T-helper 17 cell (primary cell): ENCODE measurements around the gene ALDH3B2. TPM values are rescaled to one million over a fixed set of nuclear protein-coding genes. Genes with fewer than 3 reads are reported as not detected.
"Not testable (repeated sequence)": the region's sequence is repeated elsewhere in the genome, so short reads cannot be mapped to it uniquely, and the experiment has no call there.

Experiments
- ATAC-seq: fragments of 150-1000 bp; cut with Tn5 transposase; 2 replicates; pipeline ENCODE4 v1.10.0; 2021; ENCODE audit warnings: mild to moderate bottlenecking, moderate library complexity
- DNase-seq, 3 donors: peaks; one replicate each; pipeline versions ENCODE4 v3.0.0 to v3.0.0-alpha.2; 2020 to 2021
- H3K9me3 ChIP-seq: one replicate; pipeline ENCODE4 v1.7.0; 2013; ENCODE audit warnings: low read length, mild to moderate bottlenecking; ENCODE audit not compliant: control insufficient read depth, poor library complexity, severe bottlenecking
- H3K27ac Mint-ChIP-seq: one replicate; pipeline ENCODE4 v1.8.0; 2022; ENCODE audit warnings: mild to moderate bottlenecking, moderate library complexity, mixed read lengths
- H3K27me3 Mint-ChIP-seq: one replicate; pipeline ENCODE4 v1.8.0; 2022; ENCODE audit warnings: mixed read lengths
- H3K36me3 Mint-ChIP-seq: one replicate; pipeline ENCODE4 v1.8.0; 2022; ENCODE audit warnings: low read depth, mixed read lengths
- H3K4me1 Mint-ChIP-seq: one replicate; pipeline ENCODE4 v1.8.0; 2022; ENCODE audit warnings: mild to moderate bottlenecking, mixed read lengths
- H3K4me3 Mint-ChIP-seq: one replicate; pipeline ENCODE4 v1.8.0; 2022; ENCODE audit warnings: mild to moderate bottlenecking, moderate library complexity, mixed read lengths
- total RNA-seq, 4 donors: library from RNA in 2 of 4; stranded (reverse) in 2 of 4; gene quantifications; one replicate each; pipeline ENCODE4 v1.2.3 and lab custom pipeline; 2022 to 2026

Gene ALDH3B2
- total RNA-seq, 2 donors from 2014 or later, result not detected

GRCh38 chr11:67639438-67639859 is 35.0 kb downstream of the ALDH3B2 start, which contains the start of gene TBX10:
Gene TBX10 (minus strand): TSS chr11:67639763. CDS start chr11:67639472, 291 bp downstream.
- H3K4me3 Mint-ChIP-seq, result no peak within 1 kb of the TSS
- no peak for DNase-seq
- no peaks in the 10 kb centered on the region for H3K9me3 ChIP-seq
- H3K4me1 Mint-ChIP-seq, result peaks cover 7% of the 10 kb centered on the region
- no peaks in the 10 kb centered on the region for H3K36me3 Mint-ChIP-seq
- no peak for ATAC-seq
- H3K27me3 Mint-ChIP-seq, result peaks cover 5% of the 10 kb centered on the region
- no peak within 1 kb of the TSS for H3K27ac Mint-ChIP-seq

- DNase-seq, result no peak
- no peaks in the 10 kb centered on the region for H3K9me3 ChIP-seq
- no peak for ATAC-seq
- Mint-ChIP-seq H3K36me3 (no peaks in the 10 kb centered on the region), H3K4me3 (no peak overlapping the region), H3K4me1 (peaks cover 7% of the 10 kb centered on the region), H3K27me3 (peaks cover 5% of the 10 kb centered on the region), H3K27ac (no peak overlapping the region)
Measured at GRCh38 chr11:67638535-67639437, 35.6 kb downstream of the ALDH3B2 start.

- not testable (repeated sequence) for H3K4me1 Mint-ChIP-seq, DNase-seq, H3K9me3 ChIP-seq, H3K36me3 Mint-ChIP-seq, H3K27me3 Mint-ChIP-seq, H3K27ac Mint-ChIP-seq, ATAC-seq, H3K4me3 Mint-ChIP-seq
Measured at GRCh38 chr11:67637441-67637840, 37.0 kb downstream of the ALDH3B2 start.

- Mint-ChIP-seq H3K36me3 (no peaks in the 10 kb centered on the region), H3K27ac (no peak overlapping the region), H3K4me3 (no peak overlapping the region), H3K27me3 (peaks cover 5% of the 10 kb centered on the region), H3K4me1 (peaks cover 10% of the 10 kb centered on the region)
- no peak for DNase-seq
- H3K9me3 ChIP-seq, result no peaks in the 10 kb centered on the region
- ATAC-seq, result no peak
Measured at GRCh38 chr11:67636962-67637361, 37.5 kb downstream of the ALDH3B2 start.

- peaks cover 15% of the 10 kb centered on the region for H3K4me1 Mint-ChIP-seq
- no peaks in the 10 kb centered on the region for H3K36me3 Mint-ChIP-seq
- ATAC-seq, result no peak
- no peaks in the 10 kb centered on the region for H3K9me3 ChIP-seq
- H3K27me3 Mint-ChIP-seq, result peaks cover 5% of the 10 kb centered on the region
- H3K27ac Mint-ChIP-seq, result no peak overlapping the region
- DNase-seq, result no peak
- H3K4me3 Mint-ChIP-seq, result no peak overlapping the region
Measured at GRCh38 chr11:67635231-67635521, 39.2 kb downstream of the ALDH3B2 start.

GRCh38 chr11:67634366-67635230 is 39.8 kb downstream of the ALDH3B2 start:
- no peak for DNase-seq
- Mint-ChIP-seq H3K4me1 (peaks cover 13% of the 10 kb centered on the region), H3K36me3 (no peaks in the 10 kb centered on the region), H3K4me3 (no peak overlapping the region), H3K27me3 (peaks cover 5% of the 10 kb centered on the region), H3K27ac (no peak overlapping the region)
- H3K9me3 ChIP-seq, result no peaks in the 10 kb centered on the region
- ATAC-seq, result no peak

GRCh38 chr11:67633758-67634365 is 40.6 kb downstream of the ALDH3B2 start:
- Mint-ChIP-seq H3K27me3 (peaks cover 5% of the 10 kb centered on the region), H3K4me3 (no peak overlapping the region), H3K27ac (no peak overlapping the region), H3K36me3 (no peaks in the 10 kb centered on the region), H3K4me1 (peaks cover 13% of the 10 kb centered on the region)
- ATAC-seq, result no peak
- H3K9me3 ChIP-seq, result no peaks in the 10 kb centered on the region
- DNase-seq, result no peak

GRCh38 chr11:67632982-67633755 is 41.3 kb downstream of the ALDH3B2 start:
- Mint-ChIP-seq H3K27me3 (peaks cover under 1% of the 10 kb centered on the region), H3K27ac (no peak overlapping the region), H3K36me3 (no peaks in the 10 kb centered on the region), H3K4me1 (peaks cover 10% of the 10 kb centered on the region), H3K4me3 (no peak overlapping the region)
- DNase-seq (no peak), ATAC-seq (no peak)
- H3K9me3 ChIP-seq, result no peaks in the 10 kb centered on the region

- H3K27ac Mint-ChIP-seq, result peak overlapping the region; percentile 89
- no peak for ATAC-seq
- H3K27me3 Mint-ChIP-seq, result no peaks in the 10 kb centered on the region
Measured at GRCh38 chr11:67632175-67632981, 42.0 kb downstream of the ALDH3B2 start.

GRCh38 chr11:67631853-67632174 is 42.6 kb downstream of the ALDH3B2 start:
- ATAC-seq, result no peak
- H3K9me3 ChIP-seq, result no peaks in the 10 kb centered on the region
- Mint-ChIP-seq H3K4me3 (peak overlapping the region; percentile 74), H3K27ac (peak overlapping the region; percentile 89), H3K27me3 (no peaks in the 10 kb centered on the region), H3K36me3 (no peaks in the 10 kb centered on the region), H3K4me1 (peaks cover 10% of the 10 kb centered on the region)
- DNase-seq, result no peak

More at GRCh38 chr11:67632175-67632981, 42.0 kb downstream of the ALDH3B2 start:
- Mint-ChIP-seq H3K36me3 (no peaks in the 10 kb centered on the region), H3K4me1 (peaks cover 10% of the 10 kb centered on the region), H3K4me3 (peak overlapping the region; percentile 74)
- no peaks in the 10 kb centered on the region for H3K9me3 ChIP-seq
- no peak for DNase-seq

GRCh38 chr11:67631411-67631810 is 43.0 kb downstream of the ALDH3B2 start:
- Mint-ChIP-seq H3K27me3 (no peaks in the 10 kb centered on the region), H3K36me3 (no peaks in the 10 kb centered on the region), H3K27ac (peak overlapping the region; percentile 89), H3K4me3 (peak overlapping the region; percentile 95), H3K4me1 (peaks cover 12% of the 10 kb centered on the region)
- no peak for ATAC-seq
- no peaks in the 10 kb centered on the region for H3K9me3 ChIP-seq
- no peak for DNase-seq

GRCh38 chr11:67630943-67631331 is 43.5 kb downstream of the ALDH3B2 start:
- Mint-ChIP-seq H3K27me3 (no peaks in the 10 kb centered on the region), H3K4me1 (peaks cover 12% of the 10 kb centered on the region), H3K27ac (peak overlapping the region; percentile 89), H3K4me3 (peak overlapping the region; percentile 95), H3K36me3 (no peaks in the 10 kb centered on the region)
- no peaks in the 10 kb centered on the region for H3K9me3 ChIP-seq
- DNase-seq, result no peak
- no peak for ATAC-seq
